Smooth muscle cell (in vitro differentiated cells): Measurements from ENCODE around the gene ZBED6. TPM values are rescaled to one million over a fixed set of nuclear protein-coding genes. Genes with fewer than 3 reads are reported as not detected.
A peak's percentile ranks its signal among the peaks of the same experiment; 100 is the strongest.
"Not testable (repeated sequence)": the region's sequence is repeated elsewhere in the genome, so short reads cannot be mapped to it uniquely, and the experiment has no call there.

Source experiments
- DNase-seq: peaks from one replicate; lab custom pipeline; 2025; ENCODE audit not compliant: unreplicated experiment; lab: John Stamatoyannopoulos, UW
- H2AFZ ChIP-seq: fragments of 200-600 bp; sonication (generic); 2 replicates; pipeline ENCODE4 v1.6.0; 2016; ENCODE audit warnings: antibody characterized with exemption, low read depth, mild to moderate bottlenecking
- H3F3A ChIP-seq: fragments of 200-600 bp; sonication (generic); 2 replicates; pipeline ENCODE4 v1.6.0; 2017; ENCODE audit warnings: antibody characterized with exemption, low read depth
- H3K27ac ChIP-seq: fragments of 200-600 bp; sonication (generic); 2 replicates; pipeline ENCODE4 v1.5.1; 2016; ENCODE audit warnings: low read depth, mild to moderate bottlenecking
- H3K27me3 ChIP-seq: fragments of 200-600 bp; sonication (generic); 2 replicates; pipeline ENCODE4 v1.6.1; 2016; ENCODE audit warnings: low read depth, mild to moderate bottlenecking
- H3K36me3 ChIP-seq: fragments of 200-600 bp; sonication (generic); 2 replicates; pipeline ENCODE4 v1.5.1; 2016; ENCODE audit warnings: low read depth
- H3K4me1 ChIP-seq: fragments of 200-600 bp; sonication (generic); 2 replicates; pipeline ENCODE4 v1.5.1; 2016; ENCODE audit warnings: low read depth
- H3K4me2 ChIP-seq: fragments of 200-600 bp; sonication (generic); 2 replicates; pipeline ENCODE4 v1.6.0; 2016; ENCODE audit warnings: mild to moderate bottlenecking
- H3K4me3 ChIP-seq: fragments of 200-600 bp; sonication (generic); 2 replicates; pipeline ENCODE4 v1.5.1; 2016; ENCODE audit warnings: mild to moderate bottlenecking
- H3K79me2 ChIP-seq: fragments of 200-600 bp; sonication (generic); 2 replicates; pipeline ENCODE4 v1.6.0; 2016; ENCODE audit warnings: low read depth, mild to moderate bottlenecking
- H3K9ac ChIP-seq: fragments of 200-600 bp; sonication (generic); 2 replicates; pipeline ENCODE4 v1.6.0; 2016; ENCODE audit warnings: low read depth
- H3K9me3 ChIP-seq: fragments of 200-600 bp; sonication (generic); replicated peaks from 2 replicates; pipeline ENCODE4 v1.5.1; 2016; ENCODE audit warnings: low read depth
- H4K20me1 ChIP-seq: fragments of 200-600 bp; sonication (generic); 2 replicates; pipeline ENCODE4 v1.6.0; 2016; ENCODE audit warnings: low read depth
- WGBS: methylation state at CpG from one replicate; pipeline ENCODE4 v1.1.7; 2016; ENCODE audit warnings: low lambda C conversion rate; 5-methylcytosine and 5-hydroxymethylcytosine counted together
- polyA plus RNA-seq: library from polyadenylated mRNA; unstranded; fragments of >200 nt; fragmentation: Nextera tagmentation; extraction: Ambion mirVana; gene quantifications from 2 replicates; pipeline ENCODE4 v1.2.1, GENCODE V29; 2016
- total RNA-seq: library from RNA; depleted of rRNA; stranded (reverse); fragments of >200 nt; gene quantifications from 2 replicates; pipeline ENCODE4 v1.2.3, GENCODE V29; 2014
- TF ChIP-seq, protein P1 (sequence below): fragments of 200-600 bp; sonication (generic); IDR thresholded peaks from 2 replicates; pipeline ENCODE4 v1.5.1; 2017; ENCODE audit warnings: borderline replicate concordance, mild to moderate bottlenecking, antibody characterized with exemption; ENCODE audit not compliant: insufficient read depth, poor library complexity, severe bottlenecking

Gene ZBED6, protein sequence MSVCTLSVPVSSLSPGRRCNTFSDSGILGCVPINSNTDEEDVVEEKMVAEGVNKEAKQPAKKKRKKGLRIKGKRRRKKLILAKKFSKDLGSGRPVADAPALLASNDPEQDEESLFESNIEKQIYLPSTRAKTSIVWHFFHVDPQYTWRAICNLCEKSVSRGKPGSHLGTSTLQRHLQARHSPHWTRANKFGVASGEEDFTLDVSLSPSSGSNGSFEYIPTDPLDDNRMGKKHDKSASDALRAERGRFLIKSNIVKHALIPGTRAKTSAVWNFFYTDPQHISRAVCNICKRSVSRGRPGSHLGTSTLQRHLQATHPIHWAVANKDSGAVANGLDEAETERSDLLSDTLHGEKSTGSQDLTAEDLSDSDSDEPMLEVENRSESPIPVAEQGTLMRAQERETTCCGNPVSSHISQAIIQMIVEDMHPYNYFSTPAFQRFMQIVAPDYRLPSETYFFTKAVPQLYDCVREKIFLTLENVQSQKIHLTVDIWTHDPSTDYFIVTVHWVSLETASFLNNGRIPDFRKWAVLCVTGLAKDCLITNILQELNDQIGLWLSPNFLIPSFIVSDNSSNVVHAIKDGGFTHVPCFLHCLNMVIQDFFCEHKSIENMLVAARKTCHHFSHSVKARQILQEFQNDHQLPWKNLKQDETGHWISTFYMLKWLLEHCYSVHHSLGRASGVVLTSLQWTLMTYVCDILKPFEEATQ (N-terminal part only)
- total RNA-seq: 32.0 and 39.4 TPM in 2 replicates
- 1.9 and 3.0 TPM in 2 replicates for polyA plus RNA-seq

DNA sequence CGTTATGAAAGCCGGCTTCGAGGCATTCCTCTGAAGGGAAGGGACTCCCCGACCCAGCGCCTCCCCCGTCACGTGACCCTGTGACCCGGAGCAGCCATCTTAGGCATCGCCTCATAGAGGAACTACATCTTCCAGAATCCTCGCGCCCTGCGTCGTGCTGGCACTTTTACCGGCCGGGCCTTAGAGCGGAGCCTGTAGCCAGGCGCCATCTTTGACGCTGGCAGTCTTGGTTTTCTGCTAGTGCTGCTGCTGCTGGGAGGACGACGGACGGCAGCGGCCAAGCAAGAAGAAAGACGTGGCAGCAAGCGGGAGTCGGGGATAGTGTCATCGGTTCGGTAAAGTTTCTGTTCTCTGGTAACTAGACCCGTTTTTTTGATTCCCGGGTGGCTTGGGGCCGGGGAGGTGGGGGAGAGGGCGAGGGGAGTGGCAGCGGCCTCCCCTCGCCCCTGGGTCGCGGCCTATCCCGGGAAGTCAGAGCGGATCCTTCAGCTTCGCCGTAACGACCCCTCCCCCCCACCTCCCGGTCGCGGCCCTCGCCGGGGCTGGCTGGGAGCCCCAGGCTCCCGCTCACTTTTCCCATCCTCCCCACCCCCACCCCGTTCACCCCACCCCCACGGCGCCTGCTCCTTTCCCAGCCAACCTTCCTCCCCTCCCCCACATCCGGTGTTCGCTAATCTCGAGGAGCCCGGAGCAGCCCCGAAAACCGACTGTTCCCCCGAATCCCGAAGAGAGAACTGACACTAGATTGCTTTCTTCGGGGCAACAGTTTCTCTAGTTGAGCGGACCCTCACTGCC lies at the start of gene ZBED6, which contains the start of gene ZC3H11A:
ZBED6 (plus strand) TSS at position 183 of the 795 bp plus-strand sequence. CDS start 1,900 bp downstream, outside the sequence.
ZC3H11A (plus strand) TSS at position 183 of the 795 bp plus-strand sequence. CDS start 21,448 bp downstream, outside the sequence.
- peaks cover 49% of the 10 kb centered on the region for H3K79me2 ChIP-seq
- no peaks in the 10 kb centered on the region for H3K36me3 ChIP-seq
- H4K20me1 ChIP-seq: peaks cover 46% of the 10 kb centered on the region
- peak within 1 kb of the TSS; percentile 99 for H3K27ac ChIP-seq
- WGBS: under 1% methylated on average over 53 of the region's 59 CpGs
- H3K4me2 ChIP-seq: peak within 1 kb of the TSS; percentile 92
- peak within 1 kb of the TSS; percentile 99 for H3K9ac ChIP-seq
- H3K4me3 ChIP-seq: peak within 1 kb of the TSS; percentile 95
- TF ChIP-seq, protein P1, sequence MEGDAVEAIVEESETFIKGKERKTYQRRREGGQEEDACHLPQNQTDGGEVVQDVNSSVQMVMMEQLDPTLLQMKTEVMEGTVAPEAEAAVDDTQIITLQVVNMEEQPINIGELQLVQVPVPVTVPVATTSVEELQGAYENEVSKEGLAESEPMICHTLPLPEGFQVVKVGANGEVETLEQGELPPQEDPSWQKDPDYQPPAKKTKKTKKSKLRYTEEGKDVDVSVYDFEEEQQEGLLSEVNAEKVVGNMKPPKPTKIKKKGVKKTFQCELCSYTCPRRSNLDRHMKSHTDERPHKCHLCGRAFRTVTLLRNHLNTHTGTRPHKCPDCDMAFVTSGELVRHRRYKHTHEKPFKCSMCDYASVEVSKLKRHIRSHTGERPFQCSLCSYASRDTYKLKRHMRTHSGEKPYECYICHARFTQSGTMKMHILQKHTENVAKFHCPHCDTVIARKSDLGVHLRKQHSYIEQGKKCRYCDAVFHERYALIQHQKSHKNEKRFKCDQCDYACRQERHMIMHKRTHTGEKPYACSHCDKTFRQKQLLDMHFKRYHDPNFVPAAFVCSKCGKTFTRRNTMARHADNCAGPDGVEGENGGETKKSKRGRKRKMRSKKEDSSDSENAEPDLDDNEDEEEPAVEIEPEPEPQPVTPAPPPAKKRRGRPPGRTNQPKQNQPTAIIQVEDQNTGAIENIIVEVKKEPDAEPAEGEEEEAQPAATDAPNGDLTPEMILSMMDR: no peak
- H3K4me1 ChIP-seq: peaks cover 22% of the 10 kb centered on the region
- H3K27me3 ChIP-seq: no peaks in the 10 kb centered on the region
- H3F3A ChIP-seq: no peaks in the 10 kb centered on the region
- peak; percentile 90 for DNase-seq
- H2AFZ ChIP-seq: peak within 1 kb of the TSS; percentile 79
- H3K9me3 ChIP-seq: no peaks in the 10 kb centered on the region

DNA sequence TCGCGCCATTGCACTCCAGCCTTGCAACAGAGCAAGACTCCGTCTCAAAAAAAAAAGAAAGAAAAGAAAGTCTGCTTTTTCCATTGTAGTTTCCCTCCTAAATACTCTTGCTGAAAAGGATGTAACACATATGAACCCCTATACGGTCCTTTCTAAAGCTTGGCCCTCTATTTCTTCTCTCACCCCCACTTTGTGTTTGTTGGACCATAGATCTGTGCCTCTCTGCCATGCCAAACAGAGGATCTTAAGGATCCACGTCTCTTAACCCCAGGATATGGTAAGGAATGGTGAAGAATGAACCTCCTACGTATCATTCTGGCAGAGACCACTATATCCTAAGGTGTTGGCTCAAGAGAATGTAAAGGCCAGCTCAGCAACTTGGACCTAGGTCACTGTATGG lies 49.1 kb upstream of the ZBED6 start:
- H3K9me3 ChIP-seq: no peaks in the 10 kb centered on the region
- DNase-seq: no peak
- 94% methylated on average over 6 of the region's 6 CpGs for WGBS
- H3F3A ChIP-seq: peaks cover 9% of the 10 kb centered on the region
- H3K36me3 ChIP-seq: peaks cover 3% of the 10 kb centered on the region
- H3K9ac ChIP-seq: no peak overlapping the region
- H3K79me2 ChIP-seq: no peaks in the 10 kb centered on the region
- no peaks in the 10 kb centered on the region for H3K4me1 ChIP-seq
- TF ChIP-seq, protein P1: no peak
- H3K4me2 ChIP-seq: no peak overlapping the region
- H4K20me1 ChIP-seq: no peaks in the 10 kb centered on the region
- no peak overlapping the region for H2AFZ ChIP-seq
- no peak overlapping the region for H3K27ac ChIP-seq
- H3K27me3 ChIP-seq: no peaks in the 10 kb centered on the region
- no peak overlapping the region for H3K4me3 ChIP-seq

DNA sequence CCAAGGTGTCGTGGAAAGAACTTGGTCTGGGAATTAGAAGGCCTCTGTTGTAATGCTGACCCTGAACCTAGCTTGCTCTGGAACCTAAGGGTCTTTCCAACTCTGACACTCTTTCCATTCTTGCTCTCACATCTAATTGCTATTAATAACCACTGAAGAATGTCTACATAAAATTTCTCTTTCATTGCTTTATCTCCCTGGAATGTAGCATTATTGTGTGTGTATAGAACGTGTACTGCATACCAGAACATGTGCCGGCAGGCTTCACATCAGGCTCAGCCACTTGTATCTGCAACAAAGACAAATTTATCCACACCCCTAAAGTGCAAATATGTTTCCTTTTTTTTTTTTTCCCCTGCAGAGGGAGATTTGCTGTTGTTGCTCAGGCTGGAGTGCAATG lies 44.4 kb upstream of the ZBED6 start:
- Histone ChIP-seq H3K4me2 (no peak overlapping the region), H3K4me1 (no peaks in the 10 kb centered on the region), H3K36me3 (no peaks in the 10 kb centered on the region), H4K20me1 (no peaks in the 10 kb centered on the region), H3K4me3 (no peak overlapping the region), H3K27ac (peak overlapping the region; percentile 28), H3K9ac (no peak overlapping the region), H3K9me3 (no peaks in the 10 kb centered on the region), H2AFZ (no peak overlapping the region), H3K79me2 (no peaks in the 10 kb centered on the region), H3K27me3 (no peaks in the 10 kb centered on the region), H3F3A (no peaks in the 10 kb centered on the region)
- 65% methylated on average over 3 of the region's 3 CpGs for WGBS
- TF ChIP-seq, protein P1: no peak
- no peak for DNase-seq

DNA sequence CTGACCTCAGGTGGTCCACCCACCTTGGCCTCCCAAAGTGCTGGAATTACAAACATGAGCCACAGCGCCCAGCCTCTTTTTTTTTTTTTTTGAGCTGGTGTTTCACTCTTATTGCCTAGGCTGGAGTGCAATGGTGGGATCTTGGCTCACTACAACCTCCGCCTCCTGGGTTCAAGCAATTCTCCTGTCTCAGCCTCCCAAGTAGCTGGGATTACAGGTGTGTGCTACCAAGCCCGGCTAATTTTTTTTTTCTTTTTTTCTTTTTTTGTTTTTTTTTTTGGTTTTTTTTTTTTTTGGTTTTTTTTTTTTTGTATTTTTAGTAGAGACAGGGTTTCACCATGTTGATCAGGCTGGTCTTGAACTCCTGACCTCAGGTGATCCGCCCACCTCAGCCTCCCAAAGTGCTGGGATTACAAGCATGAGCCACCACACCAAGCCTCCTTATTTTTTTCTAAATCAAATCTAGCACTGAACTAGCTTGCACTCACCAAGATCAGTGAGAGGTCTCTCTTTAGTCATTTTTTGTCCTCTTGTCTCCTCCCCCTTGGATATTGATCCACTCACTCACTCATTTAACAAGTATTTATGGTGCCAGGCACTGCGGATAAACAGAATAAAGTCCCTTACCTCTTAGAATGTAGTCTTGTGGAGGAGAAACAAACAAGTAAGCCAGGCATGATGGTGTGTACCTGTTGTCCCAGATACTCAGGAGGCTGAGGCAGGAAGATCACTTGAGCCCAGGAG lies 43.6 kb upstream of the ZBED6 start:
- not testable (repeated sequence) for DNase-seq, H3K36me3 ChIP-seq, H3K4me1 ChIP-seq, H3K4me3 ChIP-seq, H3K9me3 ChIP-seq, H3K9ac ChIP-seq, H2AFZ ChIP-seq, H4K20me1 ChIP-seq, H3K4me2 ChIP-seq, H3K79me2 ChIP-seq, H3K27ac ChIP-seq, H3K27me3 ChIP-seq, H3F3A ChIP-seq
- 93% methylated on average over 5 of the region's 5 CpGs for WGBS
